Lower leg skin (tissue), 4 donors: Measurements from ENCODE around the gene PTX3. TPM values are rescaled to one million over a fixed set of nuclear protein-coding genes. Genes with fewer than 3 reads are reported as not detected.

Experiments
- DNase-seq, 2 donors: peaks; one replicate each; pipeline ENCODE4 v3.0.0-alpha.2; 2019; ENCODE audit warnings: low spot score in 2 of 2
- H3K4me3 ChIP-seq: fragments of 200-600 bp; sonication (generic); 2 replicates; pipeline ENCODE4 v1.5.1; 2017; ENCODE audit warnings: mild to moderate bottlenecking, low read depth; ENCODE audit not compliant: poor library complexity, severe bottlenecking
- POLR2A ChIP-seq, 2 donors: fragments of 450-650 bp; IDR thresholded peaks; one replicate each; pipeline ENCODE4 v1.6.1; 2016 to 2017; ENCODE audit warnings: antibody characterized with exemption in 2 of 2, mild to moderate bottlenecking in 1 of 2, moderate library complexity in 1 of 2
- whole genome bisulfite sequencing, 2 donors: methylation state at CpG; one replicate each; pipeline ENCODE4 v1.1.5; 2018; 5-methylcytosine and 5-hydroxymethylcytosine counted together
- intact Hi-C: fragments of 100-400 bp; cut with DNase I; formaldehyde crosslinking; loops from one replicate; pipeline ENCODE4 v1.15.0; 2023; ENCODE audit warnings: low total_unique reads
- total RNA-seq, 4 donors: library from RNA; depleted of rRNA; stranded (reverse); fragments of >200 nt; gene quantifications; one replicate each; pipeline ENCODE4 v1.1.0, GENCODE V29; 2016
- TF ChIP-seq, protein P1 (sequence below), 3 donors: fragments of 450-650 bp; IDR thresholded peaks; one replicate each; pipeline ENCODE4 v1.5.1; 2016; ENCODE audit warnings: antibody characterized with exemption in 3 of 3, mild to moderate bottlenecking in 3 of 3, moderate library complexity in 2 of 3

Gene PTX3
- 10 to 100 TPM in 2 of 4 donors, 1 to 10 TPM in 2; 1.5 to 16.1 (median 9.4) TPM for total RNA-seq

DNA sequence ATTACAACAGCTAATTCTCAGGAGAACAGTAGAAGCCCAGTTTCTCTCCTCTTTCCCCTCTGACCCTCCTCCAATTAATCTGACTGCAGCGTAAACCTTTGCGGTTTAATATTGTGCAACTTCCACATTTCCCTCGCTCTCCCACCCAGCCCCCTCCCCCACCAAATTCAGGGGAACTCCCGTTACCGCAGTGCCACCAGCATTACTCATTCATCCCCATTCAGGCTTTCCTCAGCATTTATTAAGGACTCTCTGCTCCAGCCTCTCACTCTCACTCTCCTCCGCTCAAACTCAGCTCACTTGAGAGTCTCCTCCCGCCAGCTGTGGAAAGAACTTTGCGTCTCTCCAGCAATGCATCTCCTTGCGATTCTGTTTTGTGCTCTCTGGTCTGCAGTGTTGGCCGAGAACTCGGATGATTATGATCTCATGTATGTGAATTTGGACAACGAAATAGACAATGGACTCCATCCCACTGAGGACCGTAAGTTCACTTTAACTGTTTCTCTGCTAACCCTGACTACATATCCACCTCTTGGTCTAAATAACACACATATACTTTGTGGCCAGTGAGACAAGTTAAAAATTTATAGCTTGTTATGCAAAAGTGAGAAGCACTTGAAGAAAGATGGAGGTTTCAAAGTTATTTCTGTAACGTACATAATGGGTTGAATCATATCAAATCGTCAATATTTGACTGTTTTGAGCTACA lies at the start of gene PTX3:
Gene PTX3 (plus strand): TSS at position 268 of the 709 bp plus-strand sequence. CDS start 84 bp downstream, at position 352.
- DNase-seq, result peak in 1 of 2 donors; percentile 34
- 10% methylated on average over 15 of the region's 15 CpGs for WGBS, 2 donors
- peak within 1 kb of the TSS; percentile 33 for H3K4me3 ChIP-seq
- TF ChIP-seq, protein P1, sequence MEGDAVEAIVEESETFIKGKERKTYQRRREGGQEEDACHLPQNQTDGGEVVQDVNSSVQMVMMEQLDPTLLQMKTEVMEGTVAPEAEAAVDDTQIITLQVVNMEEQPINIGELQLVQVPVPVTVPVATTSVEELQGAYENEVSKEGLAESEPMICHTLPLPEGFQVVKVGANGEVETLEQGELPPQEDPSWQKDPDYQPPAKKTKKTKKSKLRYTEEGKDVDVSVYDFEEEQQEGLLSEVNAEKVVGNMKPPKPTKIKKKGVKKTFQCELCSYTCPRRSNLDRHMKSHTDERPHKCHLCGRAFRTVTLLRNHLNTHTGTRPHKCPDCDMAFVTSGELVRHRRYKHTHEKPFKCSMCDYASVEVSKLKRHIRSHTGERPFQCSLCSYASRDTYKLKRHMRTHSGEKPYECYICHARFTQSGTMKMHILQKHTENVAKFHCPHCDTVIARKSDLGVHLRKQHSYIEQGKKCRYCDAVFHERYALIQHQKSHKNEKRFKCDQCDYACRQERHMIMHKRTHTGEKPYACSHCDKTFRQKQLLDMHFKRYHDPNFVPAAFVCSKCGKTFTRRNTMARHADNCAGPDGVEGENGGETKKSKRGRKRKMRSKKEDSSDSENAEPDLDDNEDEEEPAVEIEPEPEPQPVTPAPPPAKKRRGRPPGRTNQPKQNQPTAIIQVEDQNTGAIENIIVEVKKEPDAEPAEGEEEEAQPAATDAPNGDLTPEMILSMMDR (IDR thresholded peaks at IDR 0.05), result no peak
- no peak for TF ChIP-seq POLR2A (IDR thresholded peaks at IDR 0.05)
- intact Hi-C loops, result no loop called here

DNA sequence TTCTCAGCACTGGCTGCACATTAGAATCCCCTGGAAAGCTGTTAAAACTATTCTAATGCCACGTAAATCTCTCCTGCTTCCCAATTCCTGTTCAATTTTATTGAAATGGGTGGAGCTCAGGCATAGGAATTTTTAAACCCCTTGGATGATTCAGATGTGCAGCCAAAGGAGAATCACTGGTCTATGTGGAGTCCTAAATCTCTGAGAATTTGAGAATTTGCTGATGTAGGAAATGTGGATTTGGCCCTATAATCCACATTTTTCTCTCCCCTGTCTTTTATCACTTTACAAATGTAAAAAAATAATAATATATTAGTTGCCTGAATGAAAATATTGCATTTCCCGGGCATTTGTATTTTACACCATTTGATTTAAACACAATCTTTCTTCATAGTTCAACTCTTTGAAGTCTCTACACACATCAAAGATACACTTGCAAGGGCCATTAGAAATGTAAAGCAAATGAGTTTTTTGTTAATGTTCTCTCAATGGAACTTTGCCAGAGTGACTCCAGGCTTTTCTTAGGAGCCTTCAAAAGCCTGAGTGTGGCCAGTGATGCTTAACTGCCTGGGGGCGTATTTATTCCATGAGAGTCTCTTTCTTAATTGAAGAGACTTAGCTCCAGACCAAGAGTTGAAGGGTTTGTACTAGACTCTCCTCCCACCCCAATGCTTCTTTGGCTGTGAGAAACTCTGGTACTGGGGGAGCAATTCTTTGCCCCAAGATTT lies 48.8 kb upstream of the PTX3 start:
- TF ChIP-seq POLR2A (IDR thresholded peaks at IDR 0.05), result no peak
- no peak for DNase-seq
- intact Hi-C loops, result no loop called here
- WGBS, 2 donors, result 36 to 66% methylated on average over 3 of the region's 3 CpGs
- H3K4me3 ChIP-seq, result no peak overlapping the region

DNA sequence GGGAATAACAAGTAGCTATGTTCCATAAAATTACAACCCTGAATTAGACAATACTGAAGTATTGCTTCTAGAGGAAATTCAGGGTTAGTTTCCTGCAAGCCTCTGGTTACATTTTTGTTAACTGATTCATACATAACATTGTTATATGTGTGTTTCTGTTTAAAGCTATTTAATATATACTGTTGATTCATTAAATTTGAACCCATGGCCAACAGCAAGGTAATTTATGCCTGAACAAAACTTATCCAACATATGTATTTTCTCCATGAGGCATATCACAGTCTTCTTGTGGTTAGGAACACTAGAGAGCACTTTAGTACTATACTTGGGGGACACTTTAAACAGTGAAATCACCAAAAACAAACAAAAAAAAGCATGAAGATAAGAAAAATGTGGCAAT lies 47.7 kb upstream of the PTX3 start:
- no peak for DNase-seq
- H3K4me3 ChIP-seq, result no peak overlapping the region
- TF ChIP-seq POLR2A (IDR thresholded peaks at IDR 0.05), result no peak
- TF ChIP-seq, protein P1 (IDR thresholded peaks at IDR 0.05), result no peak
- intact Hi-C loops, result no loop called here

DNA sequence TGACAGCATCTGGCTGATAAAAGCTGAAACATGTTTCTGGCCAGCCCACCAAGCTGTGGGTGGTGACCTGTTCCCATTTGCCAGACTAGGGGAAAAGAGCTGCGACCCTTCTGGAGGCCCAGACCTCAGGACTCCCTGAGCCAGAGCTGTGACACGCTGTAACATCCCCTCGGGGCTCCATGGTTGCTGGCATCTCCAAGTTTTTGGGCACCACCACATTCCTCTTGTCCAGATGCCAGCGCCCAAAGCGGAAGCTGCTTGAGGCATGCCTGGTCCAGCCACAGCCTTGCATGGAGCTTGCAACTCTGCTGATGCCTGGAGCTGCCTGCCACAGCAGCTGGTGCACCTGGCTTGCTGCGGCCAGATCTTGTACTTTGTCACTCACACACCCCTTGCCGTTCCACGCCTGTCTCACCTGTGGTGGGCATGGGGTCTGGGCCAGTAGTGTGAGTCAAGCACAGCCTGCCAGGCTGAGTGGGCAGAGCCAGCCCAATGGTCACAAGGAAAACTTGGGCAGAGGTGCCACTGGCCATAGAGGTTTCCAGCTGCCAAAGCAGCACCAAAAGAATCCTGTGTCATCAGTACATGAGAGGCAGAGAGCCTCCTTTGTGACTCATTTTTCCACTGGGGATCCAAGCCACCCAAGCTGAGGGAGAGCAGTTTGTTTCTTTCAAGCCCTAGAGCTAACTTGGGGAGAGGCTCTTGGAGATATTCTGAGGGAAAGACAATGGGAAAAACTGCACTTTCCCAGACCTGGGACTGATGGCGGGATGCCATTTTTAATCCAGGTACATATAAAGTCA lies 45.7 kb upstream of the PTX3 start:
- 63 to 94% methylated on average over 9 of the region's 9 CpGs for WGBS, 2 donors
- DNase-seq, result no peak
- TF ChIP-seq, protein P1 (IDR thresholded peaks at IDR 0.05), result no peak
- TF ChIP-seq POLR2A (IDR thresholded peaks at IDR 0.05), result no peak
- intact Hi-C loops, result no loop called here
- no peak overlapping the region for H3K4me3 ChIP-seq

DNA sequence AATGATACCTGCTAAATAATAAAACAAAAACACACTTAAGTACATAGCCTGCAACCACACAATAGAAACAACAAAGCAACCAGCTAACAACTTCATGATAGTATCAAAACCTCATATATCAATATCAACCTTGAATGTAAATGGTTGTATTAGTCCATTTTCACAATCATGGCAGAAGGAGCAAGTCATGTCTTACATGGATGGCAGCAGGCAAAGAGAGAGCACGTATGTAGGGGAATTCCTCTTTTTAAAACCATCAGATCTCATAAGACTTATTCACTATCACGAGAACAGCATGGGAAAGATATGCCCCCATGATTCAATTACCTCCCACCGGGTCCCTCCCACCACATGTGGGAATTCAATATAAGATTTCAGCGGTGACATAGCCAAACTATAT lies 44.5 kb upstream of the PTX3 start:
- 89 to 93% methylated on average over 4 of the region's 4 CpGs for WGBS, 2 donors
- no peak for DNase-seq
- H3K4me3 ChIP-seq, result no peak overlapping the region
- TF ChIP-seq POLR2A (IDR thresholded peaks at IDR 0.05), result no peak
- TF ChIP-seq, protein P1 (IDR thresholded peaks at IDR 0.05), result no peak
- intact Hi-C loops, result no loop called here

DNA sequence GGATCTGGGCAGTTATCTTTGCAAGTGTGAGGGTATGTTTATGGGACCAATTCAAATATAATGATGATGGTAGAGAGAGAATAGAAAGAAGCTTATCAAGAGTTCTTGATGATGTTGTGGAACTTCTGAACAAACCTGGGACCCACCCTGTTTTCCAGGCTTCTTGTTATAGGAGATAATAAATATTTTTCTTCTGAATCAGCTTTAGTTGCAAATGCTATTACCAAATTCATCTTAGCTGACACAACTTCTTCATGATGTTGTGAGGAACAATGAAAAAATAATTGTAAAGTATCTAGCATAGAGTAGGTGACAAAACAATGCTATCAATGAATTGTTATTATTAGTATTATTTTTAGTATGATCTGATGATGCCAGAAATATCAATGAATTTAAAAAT lies 43.5 kb upstream of the PTX3 start:
- intact Hi-C loops, result no loop called here
- TF ChIP-seq POLR2A (IDR thresholded peaks at IDR 0.05), result no peak
- TF ChIP-seq, protein P1 (IDR thresholded peaks at IDR 0.05), result no peak
- H3K4me3 ChIP-seq, result no peak overlapping the region
- no peak for DNase-seq
